SK-N-SH treated with all-trans-retinoic acid at 6 μM for 48 hours (cell line): ENCODE data around the gene CSF3R.

Experiments
- ARNTL ChIP-seq: fragments of 450-650 bp; formaldehyde crosslinking; IDR thresholded peaks from 2 replicates; pipeline ENCODE4 v1.5.0; 2020; ENCODE audit warnings: low read depth, mild to moderate bottlenecking, moderate library complexity, borderline replicate concordance
- BACH2 ChIP-seq: fragments of 250-450 bp; sonication (Bioruptor Pico); IDR thresholded peaks from 2 replicates; pipeline ENCODE4 v1.9.0; 2021; ENCODE audit warnings: mild to moderate bottlenecking, borderline replicate concordance
- CSDC2 ChIP-seq: fragments of 250-450 bp; sonication (Bioruptor Pico); IDR thresholded peaks from 2 replicates; pipeline ENCODE4 v1.5.0; 2020; ENCODE audit warnings: mild to moderate bottlenecking, moderate library complexity
- CSRNP3 ChIP-seq: fragments of 250-450 bp; sonication (Bioruptor Pico); IDR thresholded peaks from 2 replicates; pipeline ENCODE4 v1.5.1; 2021; ENCODE audit warnings: mild to moderate bottlenecking, moderate library complexity
- PPARA ChIP-seq: fragments of 250-450 bp; sonication (Bioruptor Pico); IDR thresholded peaks from 2 replicates; pipeline ENCODE4 v1.5.0; 2020; ENCODE audit warnings: mild to moderate bottlenecking, borderline replicate concordance
- RARB ChIP-seq: fragments of 250-450 bp; sonication (Bioruptor Pico); IDR thresholded peaks from 2 replicates; pipeline ENCODE4 v1.8.0; 2021; ENCODE audit warnings: mild to moderate bottlenecking, moderate library complexity
- TCF4 ChIP-seq: fragments of 250-450 bp; sonication (Bioruptor Pico); IDR thresholded peaks from 2 replicates; pipeline ENCODE4 v1.8.0; 2021; ENCODE audit warnings: mild to moderate bottlenecking, moderate library complexity, borderline replicate concordance
- TSHZ2 ChIP-seq: fragments of 250-450 bp; sonication (Bioruptor Pico); IDR thresholded peaks from 2 replicates; pipeline ENCODE4 v1.5.0; 2020; ENCODE audit warnings: mild to moderate bottlenecking, moderate library complexity
- ZC3H10 ChIP-seq: fragments of 250-450 bp; sonication (Bioruptor Pico); IDR thresholded peaks from 2 replicates; pipeline ENCODE4 v1.5.1; 2021; ENCODE audit warnings: mild to moderate bottlenecking, moderate library complexity
- ZFP3 ChIP-seq: fragments of 250-450 bp; sonication (Bioruptor Pico); IDR thresholded peaks from 2 replicates; pipeline ENCODE4 v1.5.0; 2020; ENCODE audit warnings: mild to moderate bottlenecking, moderate library complexity
- ZFP30 ChIP-seq: fragments of 450-650 bp; formaldehyde crosslinking; IDR thresholded peaks from 2 replicates; pipeline ENCODE4 v1.5.0; 2022; ENCODE audit warnings: mild to moderate bottlenecking, moderate library complexity
- ZNF70 ChIP-seq: fragments of 450-650 bp; formaldehyde crosslinking; IDR thresholded peaks from 2 replicates; pipeline ENCODE4 v1.5.0; 2020; ENCODE audit warnings: mild to moderate bottlenecking, moderate library complexity
- ZNF8 ChIP-seq: fragments of 450-650 bp; formaldehyde crosslinking; IDR thresholded peaks from 2 replicates; pipeline ENCODE4 v1.5.0; 2020; ENCODE audit warnings: mild to moderate bottlenecking, moderate library complexity

GRCh38 chr1:36481091-36481490 lies 1.6 kb downstream of the CSF3R start:
- TF ChIP-seq ARNTL (CRISPR knock-in tag) (no peak), RARB (no peak), PPARA (CRISPR knock-in tag) (no peak), ZFP30 (CRISPR knock-in tag) (no peak), CSRNP3 (CRISPR knock-in tag) (no peak), TSHZ2 (CRISPR knock-in tag) (no peak), TCF4 (CRISPR knock-in tag) (no peak), BACH2 (CRISPR knock-in tag) (no peak), ZC3H10 (CRISPR knock-in tag) (no peak), ZFP3 (no peak), ZNF70 (CRISPR knock-in tag) (no peak), CSDC2 (CRISPR knock-in tag) (no peak), ZNF8 (CRISPR knock-in tag) (no peak)
